Activated CD4-positive, alpha-beta T cell treated with anti-CD3 and anti-CD28 coated beads, Interleukin-2, amount 50 U/mL, for 16 hours (primary cell): Measurements from ENCODE around the gene IRX3.
"Not testable (repeated sequence)": the region's sequence is repeated elsewhere in the genome, so short reads cannot be mapped to it uniquely, and the experiment has no call there.

Experiments
- DNase-seq: peaks from one replicate; pipeline ENCODE4 v3.0.0-alpha.2; 2020

IRX3 gene

GRCh38 chr16:54273566-54273965 lies 13.0 kb downstream of the IRX3 start:
- no peak for DNase-seq

- DNase-seq: no peak
Measured at GRCh38 chr16:54270711-54271110, 15.9 kb downstream of the IRX3 start.

GRCh38 chr16:54269461-54269860 lies 17.1 kb downstream of the IRX3 start:
- DNase-seq: no peak

GRCh38 chr16:54268766-54269165 lies 17.8 kb downstream of the IRX3 start:
- no peak for DNase-seq

- DNase-seq: no peak
Measured at GRCh38 chr16:54268340-54268739, 18.2 kb downstream of the IRX3 start.

- DNase-seq: no peak
Measured at GRCh38 chr16:54266363-54266955, 20.1 kb downstream of the IRX3 start.

- DNase-seq: no peak
Measured at GRCh38 chr16:54265575-54266107, 20.9 kb downstream of the IRX3 start.

- DNase-seq: no peak
Measured at GRCh38 chr16:54253118-54253517, 33.5 kb downstream of the IRX3 start.

GRCh38 chr16:54248863-54249710 lies 37.5 kb downstream of the IRX3 start:
- no peak for DNase-seq

- DNase-seq: not testable (repeated sequence)
Measured at GRCh38 chr16:54247705-54248104, 38.9 kb downstream of the IRX3 start.

GRCh38 chr16:54246454-54246821 lies 40.1 kb downstream of the IRX3 start:
- DNase-seq: no peak

- DNase-seq: no peak
Measured at GRCh38 chr16:54245788-54246453, 40.7 kb downstream of the IRX3 start.

GRCh38 chr16:54244061-54244886 lies 42.3 kb downstream of the IRX3 start:
- DNase-seq: no peak

GRCh38 chr16:54243202-54243601 lies 43.4 kb downstream of the IRX3 start:
- DNase-seq: no peak

- no peak for DNase-seq
Measured at GRCh38 chr16:54242199-54242598, 44.4 kb downstream of the IRX3 start.

- DNase-seq: no peak
Measured at GRCh38 chr16:54241525-54241924, 45.1 kb downstream of the IRX3 start.

- no peak for DNase-seq
Measured at GRCh38 chr16:54240271-54241129, 46.1 kb downstream of the IRX3 start.

GRCh38 chr16:54239456-54239855 lies 47.1 kb downstream of the IRX3 start:
- DNase-seq: no peak

- no peak for DNase-seq
Measured at GRCh38 chr16:54236773-54237172, 49.8 kb downstream of the IRX3 start.

- DNase-seq: no peak
Measured at GRCh38 chr16:54233615-54234014, 53.0 kb downstream of the IRX3 start.
